Breast epithelium (tissue), 4 donors: ENCODE measurements around the gene TTLL11. TPM values are rescaled to one million over a fixed set of nuclear protein-coding genes. Genes with fewer than 3 reads are reported as not detected.

Source experiments
- DNase-seq, 2 donors: peaks; one replicate each; pipeline ENCODE4 v3.0.0-alpha.2; 2019; ENCODE audit warnings: low spot score in 2 of 2
- H3K27ac ChIP-seq, 2 donors: fragments of 200-600 bp; sonication (generic) in 1 of 2; one replicate each; pipeline ENCODE4 v1.5.1; 2016 to 2019; ENCODE audit warnings: mild to moderate bottlenecking in 1 of 2
- H3K27me3 ChIP-seq, 2 donors: fragments of 200-600 bp; sonication (generic) in 1 of 2; one replicate each; pipeline versions ENCODE4 v1.5.1 to v1.6.0; 2017 to 2019; ENCODE audit warnings: control low read depth in 1 of 2, mild to moderate bottlenecking in 1 of 2
- H3K36me3 ChIP-seq: fragments of 200-600 bp; one replicate; pipeline ENCODE4 v1.5.1; 2019
- H3K4me1 ChIP-seq, 2 donors: fragments of 200-600 bp; sonication (generic); one replicate each; pipeline ENCODE4 v1.5.1; 2016 to 2019; ENCODE audit warnings: control low read depth in 1 of 2
- H3K4me3 ChIP-seq, 3 donors: fragments of 200-600 bp; sonication (generic); 1 replicate in 2 of 3; 2 replicates in 1 of 3; pipeline ENCODE4 v1.5.1; 2016 to 2019; ENCODE audit warnings: mild to moderate bottlenecking in 3 of 3, moderate library complexity in 2 of 3
- H3K9me3 ChIP-seq, 2 donors: fragments of 200-600 bp; sonication (generic) in 1 of 2; one replicate each; pipeline ENCODE4 v1.5.1; 2016 to 2019; ENCODE audit warnings: control low read depth in 1 of 2
- CTCF ChIP-seq, 3 donors: fragments of 450-650 bp; IDR thresholded peaks; one replicate each; pipeline ENCODE4 v1.5.1; 2016 to 2017; ENCODE audit warnings: antibody characterized with exemption in 3 of 3, mild to moderate bottlenecking in 3 of 3, moderate library complexity in 3 of 3
- POLR2A ChIP-seq: fragments of 450-650 bp; IDR thresholded peaks from one replicate; pipeline ENCODE4 v1.6.1; 2016; ENCODE audit warnings: antibody characterized with exemption, mild to moderate bottlenecking, moderate library complexity
- POLR2AphosphoS5 ChIP-seq, 3 donors: sonication (generic); formaldehyde crosslinking; IDR thresholded peaks; one replicate each; pipeline ENCODE4 v1.6.1; 2017; ENCODE audit warnings: antibody characterized with exemption in 3 of 3
- intact Hi-C: fragments of 100-400 bp; cut with DNase I; formaldehyde crosslinking; loops from one replicate; pipeline ENCODE4 v1.15.1; 2023; ENCODE audit warnings: low total_unique reads
- total RNA-seq, 3 donors: library from RNA; depleted of rRNA; stranded (reverse); fragments of >200 nt; gene quantifications; one replicate each; pipeline ENCODE4 v1.1.0, GENCODE V29; 2016

Gene TTLL11
- total RNA-seq, 3 donors from 2014 or later = 9.0 to 12.1 (median 10.0) TPM

GRCh38 chr9:122097679-122098315 is 4.7 kb upstream of the TTLL11 start:
- Histone ChIP-seq H3K4me1 (no peaks in the 10 kb centered on the region), H3K9me3 (no peaks in the 10 kb centered on the region), H3K27me3 (no peaks in the 10 kb centered on the region), H3K36me3 (no peaks in the 10 kb centered on the region), H3K27ac (no peak overlapping the region), H3K4me3 (no peak overlapping the region)
- no peak for TF ChIP-seq POLR2AphosphoS5 (IDR thresholded peaks at IDR 0.05)
- TF ChIP-seq POLR2A = no peak
- no peak for TF ChIP-seq CTCF (IDR thresholded peaks at IDR 0.05)
- intact Hi-C loops = no loop called here
- no peak for DNase-seq

- H3K4me3 ChIP-seq = no peak overlapping the region
- no peak for DNase-seq
- no peaks in the 10 kb centered on the region for H3K9me3 ChIP-seq
- no peaks in the 10 kb centered on the region for H3K36me3 ChIP-seq
- no peaks in the 10 kb centered on the region for H3K27me3 ChIP-seq
- no peak for TF ChIP-seq POLR2A
- intact Hi-C loops = no loop called here
- H3K27ac ChIP-seq = no peak overlapping the region
- peaks cover 0 to 5% of the 10 kb centered on the region in 2 donors for H3K4me1 ChIP-seq
These were observed 3.7 kb upstream of the TTLL11 start for GRCh38 chr9:122096620-122097415.

GRCh38 chr9:122095010-122095767 is 2.1 kb upstream of the TTLL11 start:
- H3K4me1 ChIP-seq = peaks cover 0 to 8% of the 10 kb centered on the region in 2 donors
- H3K9me3 ChIP-seq = no peaks in the 10 kb centered on the region
- no peak for DNase-seq
- intact Hi-C loops = no loop called here
- no peaks in the 10 kb centered on the region for H3K27me3 ChIP-seq
- no peak overlapping the region for H3K27ac ChIP-seq
- TF ChIP-seq POLR2AphosphoS5 (IDR thresholded peaks at IDR 0.05) = no peak
- TF ChIP-seq POLR2A = no peak
- peak; percentile 27 to 40 (median 27) for TF ChIP-seq CTCF (IDR thresholded peaks at IDR 0.05)
- no peak overlapping the region for H3K4me3 ChIP-seq
- no peaks in the 10 kb centered on the region for H3K36me3 ChIP-seq

GRCh38 chr9:122091682-122092592 is 1.2 kb downstream of the TTLL11 start:
- intact Hi-C loops = no loop called here
- H3K4me3 ChIP-seq = peak overlapping the region; percentile 74 to 96 (median 87)
- DNase-seq = no peak
- no peaks in the 10 kb centered on the region for H3K36me3 ChIP-seq
- TF ChIP-seq POLR2A (no peak), CTCF (IDR thresholded peaks at IDR 0.05) (no peak), POLR2AphosphoS5 (IDR thresholded peaks at IDR 0.05) (no peak)
- H3K27me3 ChIP-seq = no peaks in the 10 kb centered on the region
- H3K4me1 ChIP-seq = peaks cover 0 to 8% of the 10 kb centered on the region in 2 donors
- H3K9me3 ChIP-seq = no peaks in the 10 kb centered on the region
- no peak overlapping the region for H3K27ac ChIP-seq

- TF ChIP-seq POLR2AphosphoS5 (IDR thresholded peaks at IDR 0.05) (no peak), CTCF (IDR thresholded peaks at IDR 0.05) (no peak), POLR2A (no peak)
- Histone ChIP-seq H3K27ac (no peak overlapping the region), H3K4me3 (no peak overlapping the region), H3K9me3 (no peaks in the 10 kb centered on the region), H3K4me1 (peaks cover 0 to 8% of the 10 kb centered on the region in 2 donors), H3K27me3 (no peaks in the 10 kb centered on the region), H3K36me3 (no peaks in the 10 kb centered on the region)
- no peak for DNase-seq
- intact Hi-C loops = no loop called here
These were observed 2.1 kb downstream of the TTLL11 start for GRCh38 chr9:122090981-122091380.
